HCT116 (cell line): Measurements from ENCODE around the gene GSAP. TPM values are rescaled to one million over a fixed set of nuclear protein-coding genes. Genes with fewer than 3 reads are reported as not detected.
A peak's percentile ranks its signal among the peaks of the same experiment; 100 is the strongest.

ENCODE experiments used
- ATAC-seq: fragments of 200-7000 bp; cut with Tn5 transposase; 2 replicates; pipeline ENCODE4 v1.9.1; 2020; ENCODE audit warnings: mild to moderate bottlenecking, moderate library complexity
- BruUV-seq: library from RNA; stranded (reverse); fragments of 400-500 nt; replicated peaks from 2 replicates; lab custom pipeline; 2021; lab: Mats Ljungman, UMichigan
- CTCF ChIA-PET: fragments of 300-600 bp; sonication (Branson Sonifier 250); formaldehyde crosslinking; loops from one replicate; lab custom pipeline; 2021; ENCODE audit warnings: antibody characterized with exemption; lab: Charles Lee
- POLR2A ChIA-PET: fragments of 300-600, 350-600 bp; sonication (Branson Sonifier 250); formaldehyde crosslinking; loops from one replicate; lab custom pipeline; 2021; ENCODE audit warnings: antibody characterized with exemption; lab: Charles Lee
- RAD21 ChIA-PET, 2 experiments: fragments of 300-600 bp; sonication (Branson Sonifier 250); formaldehyde crosslinking; loops; one replicate each; lab custom pipeline; 2023; ENCODE audit warnings: low total read pairs in 2 of 2; ENCODE audit not compliant: uncharacterized antibody in 2 of 2, unreplicated experiment in 2 of 2, low non-redundant PET in 1 of 2; lab: Charles Lee
- DNase-seq: peaks from one replicate; pipeline ENCODE4 v3.0.0-alpha.2; 2010; ENCODE audit warnings: low read depth, low spot score
- H2AFZ ChIP-seq: fragments of 200-600 bp; shearing (Covaris generic), sonication (generic); 2 replicates; pipeline ENCODE4 v1.6.1; 2017; ENCODE audit warnings: low read depth, mixed run types, mixed read lengths, antibody characterized with exemption, low read length; ENCODE audit not compliant: poor library complexity, severe bottlenecking
- H3K27ac ChIP-seq: 2 replicates; pipeline ENCODE4 v1.5.1; 2012; ENCODE audit warnings: low read depth, low read length
- H3K27me3 ChIP-seq: fragments of 200-600 bp; sonication (generic); 2 replicates; pipeline ENCODE4 v1.6.1; 2016; ENCODE audit warnings: mixed run types, low read length, mixed read lengths; ENCODE audit not compliant: insufficient read depth
- H3K36me3 ChIP-seq, 2 experiments: fragments of 200-500 bp in 1 of 2; fragments of 200-600 bp in 1 of 2; sonication (Bioruptor generic) in 1 of 2; sonication (generic) in 1 of 2; 2 replicates each; pipeline versions ENCODE4 v1.5.1 to v1.6.1; 2014 to 2016; ENCODE audit warnings: low read length in 2 of 2, inconsistent platforms in 1 of 2, mixed read lengths in 1 of 2, mixed run types in 1 of 2; ENCODE audit not compliant: insufficient read depth in 2 of 2, control insufficient read depth in 1 of 2
- H3K4me1 ChIP-seq, 2 experiments: fragments of 200-600 bp in 1 of 2; sonication (generic) in 1 of 2; 2 replicates each; pipeline versions ENCODE4 v1.5.1 to v1.6.1; 2012 to 2017; ENCODE audit warnings: low read length in 2 of 2, inconsistent platforms in 1 of 2, mild to moderate bottlenecking in 1 of 2, mixed read lengths in 1 of 2, mixed run types in 1 of 2, moderate library complexity in 1 of 2; ENCODE audit not compliant: insufficient read depth in 2 of 2, control insufficient read depth in 1 of 2
- H3K4me2 ChIP-seq: fragments of 200-600 bp; sonication (generic); 2 replicates; pipeline ENCODE4 v1.6.1; 2017; ENCODE audit warnings: mixed run types, low read length, mixed read lengths
- H3K4me3 ChIP-seq, 2 experiments: fragments of 200-600 bp in 1 of 2; sonication (generic) in 1 of 2; replicated peaks in 1 of 2; 2 replicates each; pipeline ENCODE4 v1.5.1; 2011 to 2016; ENCODE audit warnings: low read length in 2 of 2, control low read depth in 1 of 2, low read depth in 1 of 2, mild to moderate bottlenecking in 1 of 2, mixed read lengths in 1 of 2, mixed run types in 1 of 2
- H3K79me2 ChIP-seq: fragments of 200-600 bp; sonication (generic); 2 replicates; pipeline ENCODE4 v1.6.1; 2017; ENCODE audit warnings: mild to moderate bottlenecking, mixed run types, low read length, moderate library complexity, mixed read lengths; ENCODE audit not compliant: insufficient read depth
- H3K9ac ChIP-seq: fragments of 200-600 bp; sonication (generic); 2 replicates; pipeline ENCODE4 v1.6.1; 2016; ENCODE audit warnings: low read length, mixed read lengths
- H3K9me2 ChIP-seq: fragments of 200-600 bp; sonication (generic), shearing (Covaris generic); 2 replicates; pipeline ENCODE4 v1.6.1; 2017; ENCODE audit warnings: mixed run types, mild to moderate bottlenecking, moderate library complexity; ENCODE audit not compliant: insufficient read depth
- H3K9me3 ChIP-seq, 2 experiments: fragments of 200-500 bp in 1 of 2; fragments of 200-600 bp in 1 of 2; sonication (Bioruptor generic) in 1 of 2; sonication (generic) in 1 of 2; 2 replicates each; pipeline ENCODE4 v1.6.1; 2014 to 2017; ENCODE audit warnings: low read length in 2 of 2, mixed read lengths in 2 of 2, inconsistent platforms in 1 of 2, low read depth in 1 of 2, mild to moderate bottlenecking in 1 of 2, mixed run types in 1 of 2, moderate library complexity in 1 of 2; ENCODE audit not compliant: control insufficient read depth in 1 of 2, insufficient read depth in 1 of 2
- H4K20me1 ChIP-seq: fragments of 200-600 bp; sonication (generic), shearing (Covaris generic); 2 replicates; pipeline ENCODE4 v1.6.1; 2017; ENCODE audit warnings: mixed run types, mild to moderate bottlenecking, moderate library complexity; ENCODE audit not compliant: insufficient read depth
- ATF3 ChIP-seq: IDR thresholded peaks from 2 replicates; pipeline ENCODE4 v1.6.1; 2012
- CBX3 ChIP-seq: IDR thresholded peaks from 2 replicates; pipeline ENCODE4 v1.6.1; 2012; ENCODE audit warnings: low read depth
- CEBPB ChIP-seq: IDR thresholded peaks from 2 replicates; pipeline ENCODE4 v1.6.1; 2012; ENCODE audit warnings: low read depth
- CTCF ChIP-seq, 3 experiments: fragments of 200-600 bp in 1 of 3; sonication (generic) in 1 of 3; IDR thresholded peaks in 2 of 3; conservative IDR thresholded peaks in 1 of 3; 2 replicates each; pipeline ENCODE4 v1.5.1; 2012 to 2017; ENCODE audit warnings: low read depth in 2 of 3, low read length in 2 of 3, antibody characterized with exemption in 1 of 3, borderline replicate concordance in 1 of 3, control low read depth in 1 of 3, mild to moderate bottlenecking in 1 of 3, mixed read lengths in 1 of 3, mixed run types in 1 of 3, moderate library complexity in 1 of 3; ENCODE audit not compliant: insufficient read depth in 1 of 3
- EGR1 ChIP-seq: IDR thresholded peaks from 2 replicates; pipeline ENCODE4 v1.6.1; 2012; ENCODE audit warnings: low read depth
- EZH2 ChIP-seq: fragments of 200-600 bp; sonication (generic); IDR thresholded peaks from 2 replicates; pipeline ENCODE4 v1.6.1; 2017; ENCODE audit warnings: antibody characterized with exemption, mixed run types
- EZH2phosphoT487 ChIP-seq: fragments of 200-600 bp; IDR thresholded peaks from 2 replicates; pipeline ENCODE4 v1.6.1; 2018; ENCODE audit warnings: antibody characterized with exemption, borderline replicate concordance
- JUND ChIP-seq: IDR thresholded peaks from 2 replicates; pipeline ENCODE4 v1.6.1; 2012
- POLR2A ChIP-seq: IDR thresholded peaks from 2 replicates; pipeline ENCODE4 v1.7.0; 2011; ENCODE audit warnings: borderline replicate concordance; ENCODE audit not compliant: insufficient read depth, insufficient read length; ENCODE audit errors: extremely low read depth
- RAD21 ChIP-seq: IDR thresholded peaks from 2 replicates; pipeline ENCODE4 v1.6.1; 2012; ENCODE audit warnings: low read depth, mild to moderate bottlenecking
- SIN3A ChIP-seq: IDR thresholded peaks from 2 replicates; pipeline ENCODE4 v1.6.1; 2012; ENCODE audit warnings: low read depth
- SP1 ChIP-seq: IDR thresholded peaks from 2 replicates; pipeline ENCODE4 v1.6.1; 2012; ENCODE audit warnings: low read depth
- SRF ChIP-seq: IDR thresholded peaks from 2 replicates; pipeline ENCODE4 v1.6.1; 2012; ENCODE audit warnings: low read depth
- TCF7L2 ChIP-seq: IDR thresholded peaks from 2 replicates; pipeline ENCODE4 v1.7.0; 2011; ENCODE audit warnings: borderline replicate concordance, inconsistent platforms; ENCODE audit not compliant: insufficient read depth, insufficient read length; ENCODE audit errors: extremely low read depth
- ZBTB33 ChIP-seq: IDR thresholded peaks from 2 replicates; pipeline ENCODE4 v1.6.1; 2011; ENCODE audit warnings: mild to moderate bottlenecking, low read length, moderate library complexity; ENCODE audit not compliant: insufficient replicate concordance; ENCODE audit errors: extremely low read depth
- ZFX ChIP-seq: fragments of 450-650 bp; IDR thresholded peaks from 2 replicates; pipeline ENCODE4 v1.6.1; 2017
- ZNF274 ChIP-seq: fragments of 200-500 bp; sonication (Bioruptor generic); IDR thresholded peaks from 2 replicates; pipeline ENCODE4 v1.6.1; 2014; ENCODE audit warnings: mild to moderate bottlenecking, low read depth, low read length, inconsistent platforms
- intact Hi-C: fragments of 100-400 bp; cut with micrococcal nuclease; formaldehyde crosslinking; loops from 2 replicates; pipeline ENCODE4 v1.10.0; 2022
- total RNA-seq: library from RNA; stranded (reverse); gene quantifications from one replicate; pipeline ENCODE4 v1.2.1, GENCODE V29; 2021; ENCODE audit not compliant: unreplicated experiment

GSAP gene
- total RNA-seq, 1 experiment from 2014 or later: not detected

GRCh38 chr7:77327067-77327931 is 88.8 kb downstream of the GSAP start:
- Histone ChIP-seq H3K36me3 (no peaks in the 10 kb centered on the region), H3K9me3 (no peaks in the 10 kb centered on the region), H3K9me2 (no peaks in the 10 kb centered on the region), H3K27me3 (no peaks in the 10 kb centered on the region), H3K27ac (no peak overlapping the region), H3K4me1 (peaks cover 0 to 22% of the 10 kb centered on the region in 2 experiments; a peak in 2 of 4 replicates), H2AFZ (no peak overlapping the region), H4K20me1 (no peaks in the 10 kb centered on the region), H3K4me3 (no peak overlapping the region), H3K79me2 (no peaks in the 10 kb centered on the region), H3K9ac (no peak overlapping the region), H3K4me2 (no peak overlapping the region)
- ChIA-PET POLR2A (no interaction called here), RAD21 (no interaction called here), CTCF (no interaction called here)
- TF ChIP-seq RAD21 (no peak), CEBPB (peak; percentile 69)
- BruUV-seq: no TSS peak
- intact Hi-C loops: no loop called here
- no peak for ATAC-seq
- DNase-seq: no peak

GRCh38 chr7:77326131-77326530 is 90.0 kb downstream of the GSAP start:
- ChIA-PET RAD21 (no interaction called here), CTCF (no interaction called here), POLR2A (no interaction called here)
- no peaks in the 10 kb centered on the region for H3K36me3 ChIP-seq
- ATAC-seq (no peak), DNase-seq (no peak)
- no peaks in the 10 kb centered on the region for H4K20me1 ChIP-seq
- H3K4me1 ChIP-seq: peaks cover 0 to 17% of the 10 kb centered on the region in 2 experiments; a peak in 2 of 4 replicates
- no peaks in the 10 kb centered on the region for H3K27me3 ChIP-seq
- intact Hi-C loops: no loop called here
- H3K79me2 ChIP-seq: no peaks in the 10 kb centered on the region
- no peaks in the 10 kb centered on the region for H3K9me3 ChIP-seq
- H3K9ac ChIP-seq: no peak overlapping the region
- H3K4me3 ChIP-seq: no peak overlapping the region
- H3K27ac ChIP-seq: no peak overlapping the region
- no peak overlapping the region for H2AFZ ChIP-seq
- H3K9me2 ChIP-seq: no peaks in the 10 kb centered on the region
- no peak overlapping the region for H3K4me2 ChIP-seq
- BruUV-seq: no TSS peak
- TF ChIP-seq JUND: no peak
- TF ChIP-seq CBX3: no peak
- TF ChIP-seq SRF: no peak
- no peak for TF ChIP-seq EZH2phosphoT487
- no peak for TF ChIP-seq POLR2A
- TF ChIP-seq EZH2: no peak
- no peak for TF ChIP-seq EGR1
- TF ChIP-seq ATF3: no peak
- TF ChIP-seq RAD21: no peak
- TF ChIP-seq TCF7L2: no peak
- no peak for TF ChIP-seq CTCF (IDR thresholded peaks at IDR 0.05 in 2 of 3, conservative IDR thresholded peaks at IDR 0.05 in 1 of 3; ENCODE audit: borderline replicate concordance in 1 of 3, insufficient read depth in 1 of 3, low read depth in 2 of 3, low read length in 2 of 3)
- no peak for TF ChIP-seq CEBPB
- TF ChIP-seq ZBTB33: no peak
- TF ChIP-seq ZFX: no peak
- TF ChIP-seq ZNF274: no peak
- TF ChIP-seq SIN3A: no peak
- no peak for TF ChIP-seq SP1
